Adrenal gland (tissue), 5 donors: Measurements from ENCODE around the gene TMIGD1.

ENCODE experiments used
- CTCF ChIP-seq, 6 experiments: fragments of 450-650 bp in 4 of 6; fragments of 200-600 bp in 2 of 6; sonication (generic) in 1 of 6; IDR thresholded peaks; 1 replicate in 5 of 6; 2 replicates in 1 of 6; pipeline versions ENCODE4 v1.5.1 to v1.8.0; 2016 to 2021; ENCODE audit warnings: antibody characterized with exemption in 6 of 6, mild to moderate bottlenecking in 2 of 6, moderate library complexity in 1 of 6
- POLR2A ChIP-seq, 2 donors: fragments of 450-650 bp; IDR thresholded peaks; one replicate each; pipeline ENCODE4 v1.6.1; 2017; ENCODE audit warnings: antibody characterized with exemption in 2 of 2, mild to moderate bottlenecking in 2 of 2, moderate library complexity in 1 of 2
- donor health status: DM: no; HTN: no; CAD: no.

- TF ChIP-seq CTCF (IDR thresholded peaks at IDR 0.05) = no peak
- TF ChIP-seq POLR2A (IDR thresholded peaks at IDR 0.05) = no peak
These were observed 564 bp upstream of the TMIGD1 start for GRCh38 chr17:30334421-30334820.
